Hindlimb muscle (tissue), 1 donor: Measurements from ENCODE around the gene NELFA. TPM values are rescaled to one million over a fixed set of nuclear protein-coding genes. Genes with fewer than 3 reads are reported as not detected.

Experiments
- DNase-seq: peaks from one replicate; pipeline ENCODE4 v3.0.0-alpha.2; 2013
- polyA plus RNA-seq: library from polyadenylated mRNA; unstranded; fragments of 120-200 nt; gene quantifications from one replicate; pipeline ENCODE4 v1.2.1, GENCODE V29; 2013; ENCODE audit not compliant: insufficient read length

The NELFA gene
- polyA plus RNA-seq: 28.3 TPM

DNA sequence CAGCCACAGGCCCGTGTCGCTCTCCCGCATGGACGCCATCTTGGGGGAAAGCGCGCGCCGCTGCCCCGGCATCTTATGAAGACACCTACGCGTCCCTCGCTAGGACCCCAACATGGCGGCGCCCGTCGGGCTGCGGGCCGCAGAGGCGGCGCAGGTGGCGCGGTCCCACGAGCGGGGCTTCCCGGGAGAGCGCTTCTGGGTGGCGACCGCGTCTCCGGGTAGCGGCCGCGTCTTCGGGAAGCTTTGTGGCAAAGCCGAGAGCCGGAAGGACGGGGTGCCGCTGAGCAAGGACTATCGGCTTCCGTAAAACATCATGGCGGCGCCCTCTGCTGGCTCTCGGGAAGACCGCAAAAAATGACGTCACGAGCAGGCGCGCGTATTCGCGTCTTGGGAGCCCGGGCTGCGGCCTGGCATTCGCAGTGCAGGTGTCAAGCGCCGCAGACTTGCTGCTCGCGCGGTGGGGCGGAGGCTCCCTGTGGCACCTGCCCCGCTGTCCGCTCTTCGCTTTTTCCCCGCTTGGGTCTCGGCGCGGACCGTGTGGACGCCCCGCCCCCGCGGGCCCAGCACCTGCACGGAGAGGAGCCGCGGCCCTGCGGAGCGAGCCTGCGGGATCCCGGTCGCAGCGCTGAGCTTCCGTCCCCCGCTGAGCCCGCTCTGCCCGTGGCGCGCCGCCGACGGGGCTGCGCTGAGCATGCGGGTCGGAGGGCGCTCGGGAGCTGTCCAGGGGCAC, at the start of gene NELFA:
Gene NELFA, minus strand, starts transcription at position 54 of the 730 bp plus-strand sequence. Its CDS starts 15 bp downstream, at position 39.
- DNase-seq: peak; percentile 95

DNA sequence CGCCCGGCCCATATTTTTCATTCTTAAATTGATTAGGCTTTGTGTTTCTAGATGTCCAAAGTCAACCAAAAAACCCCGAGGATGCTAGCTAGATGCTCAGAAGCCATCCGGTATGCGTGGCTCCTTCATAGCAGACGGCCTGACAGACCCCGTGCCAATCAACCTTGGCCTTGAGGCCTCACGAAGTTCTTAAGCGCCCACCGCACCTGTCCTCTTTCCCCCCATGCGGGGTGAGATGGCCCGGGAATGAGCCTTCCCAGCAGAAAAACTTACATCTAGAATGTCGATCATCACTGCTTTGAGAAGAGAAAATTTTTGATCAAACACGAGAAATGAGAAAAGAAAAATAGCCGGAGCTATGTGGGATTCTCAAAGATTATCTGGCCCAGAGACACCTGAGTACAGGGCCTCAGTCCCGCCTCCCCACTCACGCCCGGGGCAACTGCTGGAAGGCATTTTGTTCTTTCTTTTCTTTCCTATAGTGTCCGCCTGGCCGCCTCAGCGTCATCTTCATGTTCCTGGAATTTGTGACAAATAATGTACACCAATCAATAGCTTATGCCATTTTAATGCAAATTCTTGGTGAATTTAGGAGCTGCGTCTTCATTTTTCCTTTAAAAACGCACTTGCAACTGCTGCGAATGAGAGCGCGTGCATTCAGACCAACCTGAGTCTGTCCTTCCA, 48.8 kb upstream of the NELFA start:
- no peak for DNase-seq

DNA sequence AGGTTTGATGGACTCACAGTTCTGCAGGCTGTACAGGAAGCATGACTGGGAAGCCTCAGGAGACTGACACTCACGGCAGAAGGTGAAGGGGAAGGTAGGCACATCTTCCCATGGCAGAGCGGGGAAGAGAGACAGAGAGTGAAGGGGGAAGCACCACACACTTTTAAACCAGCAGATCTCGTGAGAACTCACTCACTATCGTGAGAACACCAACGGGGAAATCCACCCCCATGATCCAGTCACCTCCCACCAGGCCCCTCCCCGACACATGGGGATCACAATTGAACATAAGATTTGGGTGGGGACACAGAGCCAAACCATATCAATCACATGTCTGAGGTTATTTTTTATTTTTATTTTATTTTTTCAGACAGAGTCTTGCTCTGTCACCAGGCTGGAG, 45.4 kb upstream of the NELFA start:
- DNase-seq: no peak

DNA sequence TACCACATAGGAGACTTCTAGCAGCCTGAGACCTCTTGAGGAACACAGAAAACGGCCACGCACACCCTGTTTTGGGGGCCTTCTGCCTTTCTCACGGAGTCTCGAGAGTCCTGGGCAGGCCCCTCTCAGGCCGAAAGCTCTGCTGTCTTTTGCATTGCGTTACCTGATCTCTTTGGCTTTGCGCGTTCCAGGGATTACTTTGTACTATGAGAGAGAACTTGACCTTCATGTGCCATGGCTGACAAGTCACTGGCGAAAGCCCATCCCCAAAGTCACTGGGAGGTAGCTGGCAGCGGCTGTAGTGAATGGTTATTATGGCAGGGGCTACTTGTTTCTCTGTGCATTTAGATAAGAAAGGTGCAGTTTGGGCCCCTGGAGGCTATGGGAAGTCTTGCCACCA, 42.3 kb upstream of the NELFA start:
- DNase-seq: no peak

DNA sequence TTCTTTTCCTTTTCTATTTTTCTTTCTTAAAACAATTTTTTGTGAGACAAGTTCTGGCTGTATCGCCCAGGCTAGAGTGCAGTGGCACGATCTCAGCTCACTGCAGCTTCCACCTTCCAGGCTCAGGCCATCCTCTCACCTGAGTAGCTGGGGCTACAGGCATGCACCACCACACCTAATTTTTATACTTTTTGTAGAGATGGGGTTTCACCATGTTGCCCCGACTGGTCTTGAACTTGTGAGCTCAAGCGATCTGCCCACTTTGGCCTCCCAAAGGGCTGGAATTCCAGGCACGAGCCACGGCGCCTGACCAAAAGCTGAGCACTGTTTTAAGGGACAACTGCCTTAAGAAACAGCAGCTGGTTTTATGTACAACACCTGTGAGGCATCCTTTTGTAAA, 41.0 kb upstream of the NELFA start:
- no peak for DNase-seq

DNA sequence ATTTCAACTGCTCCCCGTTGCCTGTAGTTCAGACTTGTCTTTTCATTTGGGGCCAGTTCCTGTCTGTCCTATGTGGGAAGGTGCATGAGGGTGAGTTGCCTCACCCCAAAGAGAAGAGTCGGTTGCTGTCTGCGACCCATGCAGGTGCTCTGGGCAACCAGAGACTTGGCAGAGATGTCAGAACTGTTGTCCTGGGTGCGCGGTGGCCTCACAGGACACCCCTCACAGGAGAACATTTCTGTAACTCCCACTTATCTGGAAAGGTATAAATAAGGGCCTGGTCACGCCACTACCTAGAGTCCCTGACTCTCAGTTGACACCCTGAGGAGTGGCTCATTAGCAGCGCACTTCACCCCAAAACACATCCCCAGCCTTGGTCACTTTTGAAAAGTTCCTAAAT, 40.6 kb upstream of the NELFA start:
- no peak for DNase-seq

DNA sequence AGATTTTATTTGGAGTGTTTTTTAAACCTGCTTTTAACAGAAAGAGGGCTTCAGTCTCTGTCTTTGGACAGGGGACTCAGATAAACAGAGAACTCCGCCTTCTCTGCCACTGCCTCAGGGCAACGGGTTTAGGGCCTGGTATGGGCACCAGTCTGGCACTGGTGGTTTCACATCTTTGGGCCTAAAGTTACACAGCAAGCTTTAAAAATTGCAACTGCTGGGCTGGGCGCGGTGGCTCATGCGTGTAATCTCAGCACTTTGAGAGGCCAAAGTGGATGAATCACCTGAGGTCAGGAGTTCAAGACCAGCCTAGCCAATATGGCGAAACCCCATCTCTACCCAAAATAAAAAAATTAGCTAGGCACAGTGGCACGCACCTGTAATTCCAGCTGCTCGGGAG, 40.1 kb upstream of the NELFA start:
- DNase-seq: no peak

DNA sequence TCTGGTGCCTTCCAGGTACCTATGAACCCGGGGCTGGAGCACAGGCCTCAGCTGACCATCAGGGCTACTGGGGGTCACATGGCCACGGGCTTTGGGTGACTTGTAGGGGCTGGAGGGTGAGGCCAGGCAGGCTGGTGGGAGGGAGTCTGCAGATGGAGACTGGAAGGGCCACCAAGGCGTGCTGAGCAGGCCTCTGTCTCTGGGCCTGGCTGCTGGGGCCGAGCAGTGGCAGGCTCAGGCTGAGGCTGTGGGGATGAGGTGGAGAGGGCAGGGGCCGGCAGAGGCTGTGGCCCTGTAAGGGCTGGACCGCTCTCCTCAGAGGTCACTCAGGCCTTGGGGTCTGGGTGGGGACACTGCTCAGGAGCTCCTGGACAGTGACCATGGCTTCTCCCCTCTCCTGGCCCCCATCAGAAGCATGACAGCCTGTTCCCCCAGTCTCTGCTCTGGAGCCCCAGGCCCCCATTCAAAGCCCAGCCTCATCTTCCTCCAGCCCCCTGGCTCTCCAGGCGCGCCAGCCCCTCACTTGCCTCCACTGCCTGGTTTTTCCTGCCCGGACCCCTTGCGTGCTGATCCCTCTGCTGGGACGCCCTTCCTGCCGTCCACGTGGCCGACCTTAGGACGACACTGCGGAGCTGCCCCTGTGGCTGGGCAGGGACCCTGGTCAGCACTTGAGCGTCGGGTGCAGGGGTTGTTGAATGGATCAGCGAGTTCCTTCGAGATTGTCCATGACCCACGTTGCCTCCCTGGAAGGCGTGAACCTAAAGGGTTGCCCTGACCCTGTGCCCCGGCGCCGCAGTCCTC, 39.2 kb upstream of the NELFA start:
- DNase-seq: no peak

DNA sequence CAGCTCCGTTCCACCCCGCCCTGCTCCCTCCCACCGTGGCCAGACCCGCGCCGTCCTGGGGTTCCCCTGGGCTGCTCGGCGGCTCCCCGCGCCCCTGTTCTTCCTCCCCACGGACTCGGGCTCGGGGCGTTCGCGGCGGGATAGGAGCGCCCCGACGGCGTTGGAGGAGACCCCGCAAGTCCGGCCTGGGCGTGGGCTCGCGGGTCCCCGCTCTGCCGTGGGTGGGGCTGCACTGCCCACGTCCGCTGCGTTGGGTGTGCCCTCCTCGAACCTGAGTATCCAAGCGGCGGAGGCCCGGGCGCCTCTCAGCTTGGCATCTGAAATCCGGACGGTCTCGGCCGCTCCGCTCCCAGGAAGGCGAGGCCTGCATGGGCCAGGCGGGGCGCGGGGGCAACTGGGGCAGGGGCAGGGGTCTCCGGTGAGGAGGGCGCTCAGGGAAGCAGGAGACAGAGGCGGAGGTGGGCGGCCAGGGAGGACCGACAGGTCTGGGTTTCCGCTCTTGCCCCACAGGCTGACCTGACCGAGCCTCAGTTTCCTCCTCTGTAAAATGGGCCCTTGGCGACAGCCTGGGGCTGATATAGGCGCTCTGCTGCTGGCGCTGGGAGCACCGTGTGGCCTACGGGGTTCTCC, 38.4 kb upstream of the NELFA start:
- DNase-seq: no peak

DNA sequence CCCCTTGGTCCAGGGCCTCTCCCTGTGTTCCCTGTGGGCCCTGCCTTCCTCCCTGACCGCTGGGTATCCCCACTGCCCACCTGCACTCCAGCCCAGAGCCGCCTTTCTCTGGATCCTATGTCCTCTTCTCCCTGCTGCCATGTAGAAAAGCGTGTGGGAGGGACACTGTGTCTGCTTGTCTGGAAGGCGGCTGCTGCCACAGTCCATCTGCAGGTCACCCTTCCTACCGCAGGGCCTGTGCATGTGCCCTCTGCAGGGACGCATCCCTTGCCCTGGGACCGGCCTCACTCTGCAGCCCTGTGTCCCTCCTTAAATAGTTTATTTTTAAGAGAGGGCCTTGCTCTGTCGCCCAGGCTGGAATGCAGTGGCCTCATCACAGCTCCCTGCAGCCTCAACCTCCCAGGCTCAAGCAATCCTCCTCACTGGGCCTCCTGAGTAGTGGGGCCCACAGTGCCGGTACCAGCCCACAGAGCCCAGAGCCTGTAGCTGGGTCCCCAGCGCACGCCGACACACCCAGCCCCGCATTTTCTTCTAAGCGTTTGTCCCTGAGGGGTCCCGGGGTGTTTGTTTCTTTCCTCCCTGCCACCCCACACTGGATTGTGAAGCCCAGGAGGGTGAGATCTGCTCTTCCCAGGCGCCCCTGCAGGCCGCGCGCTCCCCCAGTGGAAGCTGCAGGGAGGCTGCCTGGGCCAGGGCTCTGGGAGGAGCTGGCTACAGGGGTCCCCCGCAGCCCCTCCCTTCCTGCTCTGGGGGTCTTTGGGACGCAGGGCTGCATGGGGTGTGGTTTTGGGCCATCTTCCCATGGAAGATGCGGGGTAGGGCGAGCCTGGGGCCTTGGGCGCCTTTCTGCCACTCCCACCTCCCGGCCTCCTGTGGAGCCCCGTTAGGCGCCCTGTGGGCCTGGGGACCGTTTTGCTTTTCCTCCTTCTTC, 37.5 kb upstream of the NELFA start:
- no peak for DNase-seq

DNA sequence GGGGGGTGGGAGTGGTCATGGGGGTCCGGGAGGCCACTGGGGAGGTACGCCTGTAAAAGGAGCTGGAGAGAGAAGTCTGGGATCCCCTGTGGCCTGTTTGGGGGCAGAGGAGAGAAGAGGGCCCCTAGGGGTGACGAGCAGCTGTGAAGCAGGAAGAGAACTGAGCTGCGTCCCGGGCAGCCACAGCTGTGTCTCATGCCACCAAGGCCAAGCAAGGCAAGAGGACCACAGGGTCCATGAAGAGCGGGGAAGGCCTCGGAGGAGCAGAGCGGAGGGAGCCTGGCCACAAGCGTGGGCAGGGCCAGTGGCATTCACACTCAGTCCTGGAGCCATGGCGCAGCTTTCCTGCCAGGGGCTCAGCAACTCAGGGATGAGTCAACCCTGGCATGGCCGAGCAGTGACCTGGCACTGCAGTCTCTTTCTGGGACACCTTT, 36.8 kb upstream of the NELFA start:
- DNase-seq: no peak

DNA sequence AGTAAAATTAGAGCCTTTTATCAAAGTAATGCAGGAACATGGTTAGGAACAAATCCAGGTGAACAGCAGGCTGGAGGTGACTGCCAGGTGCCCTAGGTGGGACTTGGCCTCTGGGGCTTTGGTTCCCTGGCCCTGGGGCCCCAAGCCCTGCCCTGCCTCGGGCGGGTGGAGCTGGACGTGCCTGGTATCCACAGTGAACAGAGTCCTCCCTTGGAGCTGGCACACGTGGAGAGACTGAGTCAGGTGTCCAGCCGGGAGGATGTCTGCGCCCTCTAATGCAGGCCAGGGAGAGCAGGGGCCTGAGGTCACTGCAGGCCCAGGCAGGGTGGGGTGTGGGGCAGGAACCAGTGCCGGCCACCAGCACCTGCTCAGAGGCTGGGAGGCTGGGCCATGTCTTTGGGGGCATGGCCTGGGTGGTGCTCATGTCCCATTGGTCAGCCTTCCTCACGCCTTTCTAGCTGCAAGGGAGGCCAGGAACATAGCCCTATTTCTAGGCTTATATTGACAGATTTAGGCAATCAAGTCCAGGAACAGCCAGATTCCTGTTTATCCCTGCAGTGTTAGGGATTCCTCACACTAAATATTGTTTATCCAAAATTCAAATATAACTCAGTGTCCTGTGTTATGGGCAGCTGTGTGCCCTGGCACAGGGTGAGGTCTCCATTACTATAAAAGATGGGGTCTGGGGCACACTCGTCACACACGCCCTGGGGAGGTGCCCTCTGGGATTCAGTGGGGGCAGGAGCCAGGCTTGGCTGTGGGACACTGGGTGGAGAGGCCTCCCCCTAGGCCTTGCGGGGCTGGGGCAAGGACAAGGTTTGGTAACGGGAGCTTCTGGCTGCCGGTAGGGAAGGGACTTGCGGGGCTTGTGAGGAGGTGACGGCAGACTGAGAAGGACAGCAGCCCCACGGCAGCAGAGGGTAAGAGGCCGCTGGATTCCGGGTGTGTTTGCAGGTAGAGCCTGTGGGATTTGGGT, 36.1 kb upstream of the NELFA start:
- no peak for DNase-seq

DNA sequence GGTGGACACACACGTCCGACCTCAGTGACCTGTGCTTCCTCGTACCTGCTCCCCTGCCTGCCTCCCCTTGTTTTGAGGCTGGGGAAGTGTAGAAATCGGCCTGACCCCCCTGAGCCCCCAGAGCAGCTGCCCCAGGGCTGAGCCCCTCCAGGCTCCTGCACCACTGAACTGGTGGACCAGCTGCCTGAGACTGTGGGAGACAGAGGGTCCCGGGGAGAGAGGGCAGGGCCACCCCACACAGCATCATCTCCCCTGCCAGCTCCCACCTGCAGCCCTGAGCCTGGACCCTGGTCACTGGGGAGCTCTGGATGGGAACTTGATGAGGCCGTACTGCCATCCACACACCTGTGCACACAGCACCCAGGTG, 35.3 kb upstream of the NELFA start:
- DNase-seq: no peak

DNA sequence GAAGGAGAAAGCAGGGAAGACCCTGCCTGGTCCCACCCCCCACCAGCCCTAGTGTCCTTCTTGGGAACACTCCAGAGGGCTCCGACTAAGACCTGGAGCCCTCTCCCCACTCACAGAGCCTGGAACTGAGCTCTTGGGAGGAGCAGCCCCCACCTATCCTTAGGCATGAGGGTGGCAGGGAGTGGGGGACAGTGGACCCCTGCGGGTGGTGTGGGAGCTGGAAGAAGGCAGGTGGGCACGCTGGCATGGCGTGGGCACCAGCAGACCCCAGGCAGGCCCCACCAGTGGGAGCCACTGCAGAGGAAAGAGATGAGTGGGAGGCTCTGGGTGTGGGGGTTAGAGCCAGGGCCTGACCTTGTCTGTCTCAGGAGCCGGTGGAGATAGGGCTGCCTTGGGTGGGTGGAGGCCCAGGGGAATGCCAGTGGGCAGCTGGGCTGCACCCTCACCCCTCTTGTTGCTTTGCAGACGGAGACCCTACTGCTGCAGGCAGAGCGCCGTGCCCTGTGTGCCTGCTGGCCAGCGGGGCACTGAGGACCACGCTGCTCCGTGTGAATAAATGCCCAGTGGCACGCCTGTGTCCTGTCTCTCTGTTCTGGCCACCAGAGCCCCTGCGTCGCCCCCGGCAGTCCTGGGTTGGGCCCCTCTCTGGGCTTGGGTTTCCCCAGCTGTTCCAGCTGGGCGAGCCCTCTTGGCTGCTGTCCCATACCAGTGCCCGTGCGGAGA, 34.8 kb upstream of the NELFA start:
- no peak for DNase-seq

DNA sequence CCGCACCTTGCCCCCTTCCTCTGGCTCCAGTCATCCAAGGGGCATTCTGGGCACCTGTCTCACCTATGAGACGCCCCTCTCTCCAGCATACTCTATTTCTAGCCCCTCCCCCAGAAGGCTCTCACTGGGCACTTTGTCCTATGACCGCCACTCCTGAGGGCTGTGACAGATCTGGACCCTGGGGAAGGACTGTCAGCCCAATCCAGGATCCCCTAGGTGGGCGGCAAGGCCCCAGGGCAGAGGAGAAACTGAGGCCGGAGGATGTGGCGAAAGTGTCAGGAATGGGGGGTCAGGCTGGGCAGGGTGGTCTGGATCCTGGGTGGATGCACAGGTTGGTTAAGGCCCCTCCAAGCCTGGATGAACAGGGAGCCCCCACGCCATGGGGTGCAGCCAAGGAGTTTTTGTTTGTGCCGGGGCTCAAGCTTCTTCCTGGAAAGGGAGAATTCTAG, 34.2 kb upstream of the NELFA start:
- DNase-seq: no peak

DNA sequence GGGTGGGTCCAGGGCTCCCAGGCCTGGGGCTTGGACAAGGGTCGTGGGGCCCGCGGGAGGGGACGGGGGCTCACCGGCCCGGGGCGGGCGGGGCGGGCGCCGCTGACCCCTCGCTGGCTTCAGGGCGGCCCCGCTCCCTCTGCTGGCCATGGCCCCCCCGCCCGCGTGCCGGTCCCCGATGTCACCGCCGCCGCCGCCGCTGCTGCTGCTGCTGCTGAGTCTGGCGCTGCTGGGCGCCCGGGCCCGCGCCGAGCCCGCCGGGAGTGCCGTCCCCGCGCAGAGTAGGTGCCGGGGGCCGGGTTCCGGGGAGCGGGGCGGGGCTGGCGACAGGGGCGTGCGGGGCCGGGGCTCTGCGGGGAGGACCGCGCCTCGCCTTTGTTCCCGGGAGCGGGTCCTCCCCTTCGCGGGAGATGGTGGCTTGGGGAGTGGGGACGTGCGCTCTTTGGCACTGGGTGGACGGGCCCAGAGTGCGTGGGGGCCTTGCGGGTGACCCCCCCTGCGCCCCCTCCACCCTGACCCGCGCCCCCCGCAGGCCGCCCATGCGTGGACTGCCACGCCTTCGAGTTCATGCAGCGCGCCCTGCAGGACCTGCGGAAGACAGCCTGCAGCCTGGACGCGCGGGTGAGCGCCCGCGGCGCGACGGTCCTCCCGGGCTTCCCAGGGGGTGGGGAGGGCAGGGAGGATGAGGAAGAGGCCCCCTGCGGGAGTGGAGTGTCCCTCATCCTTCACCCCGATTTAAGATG, 33.6 kb upstream of the NELFA start:
- DNase-seq: no peak

DNA sequence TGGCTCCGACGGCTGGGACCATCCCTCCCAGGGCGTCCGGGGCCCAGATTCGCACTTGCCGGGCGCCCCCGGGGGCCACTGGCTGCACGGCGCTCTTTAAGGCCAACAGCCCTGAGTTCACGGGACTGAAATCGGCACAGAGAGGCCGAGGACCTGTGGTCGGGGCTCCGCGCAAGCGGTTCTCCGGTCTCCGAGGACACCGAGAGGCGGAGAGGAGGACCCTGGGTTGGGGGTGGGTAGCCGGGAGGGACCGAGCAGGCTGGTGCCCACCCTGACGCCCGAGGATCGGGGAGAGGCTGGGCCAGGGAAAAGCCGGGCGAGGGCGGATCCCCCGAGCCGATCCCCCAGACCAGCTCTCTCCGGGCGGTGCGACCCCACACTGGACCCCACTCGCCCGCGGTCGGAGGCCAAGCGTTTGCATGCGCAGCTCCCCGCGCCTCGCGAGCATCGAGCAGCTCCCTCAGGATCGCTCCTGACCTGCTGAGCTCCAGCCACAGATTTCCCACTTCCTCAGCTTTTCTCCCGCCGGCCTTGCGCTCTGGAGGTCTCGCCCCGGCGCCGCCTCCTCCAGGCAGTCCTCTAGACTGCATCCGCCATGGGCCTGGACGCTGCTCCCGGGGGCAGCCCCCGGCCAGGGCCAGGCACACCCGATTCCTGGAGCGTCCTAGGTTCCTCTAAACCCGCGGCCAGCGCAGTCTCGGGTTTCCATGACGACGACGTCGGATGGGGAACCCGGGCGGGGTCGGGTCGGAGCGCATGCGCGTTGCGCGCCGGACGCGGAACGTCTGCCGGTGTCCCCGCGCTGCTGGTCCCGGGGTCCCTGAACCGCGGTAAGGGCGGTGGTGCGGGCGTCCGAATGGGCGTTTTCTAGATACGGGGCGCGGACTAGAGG, 32.7 kb upstream of the NELFA start:
- DNase-seq: peak; percentile 79
